ENCODE data around the gene ARHGEF25. TPM values are rescaled to one million over a fixed set of nuclear protein-coding genes. Genes with fewer than 3 reads are reported as not detected.

The ARHGEF25 gene
- total RNA-seq, 1 donor from 2014 or later = 16.3 TPM

DNA sequence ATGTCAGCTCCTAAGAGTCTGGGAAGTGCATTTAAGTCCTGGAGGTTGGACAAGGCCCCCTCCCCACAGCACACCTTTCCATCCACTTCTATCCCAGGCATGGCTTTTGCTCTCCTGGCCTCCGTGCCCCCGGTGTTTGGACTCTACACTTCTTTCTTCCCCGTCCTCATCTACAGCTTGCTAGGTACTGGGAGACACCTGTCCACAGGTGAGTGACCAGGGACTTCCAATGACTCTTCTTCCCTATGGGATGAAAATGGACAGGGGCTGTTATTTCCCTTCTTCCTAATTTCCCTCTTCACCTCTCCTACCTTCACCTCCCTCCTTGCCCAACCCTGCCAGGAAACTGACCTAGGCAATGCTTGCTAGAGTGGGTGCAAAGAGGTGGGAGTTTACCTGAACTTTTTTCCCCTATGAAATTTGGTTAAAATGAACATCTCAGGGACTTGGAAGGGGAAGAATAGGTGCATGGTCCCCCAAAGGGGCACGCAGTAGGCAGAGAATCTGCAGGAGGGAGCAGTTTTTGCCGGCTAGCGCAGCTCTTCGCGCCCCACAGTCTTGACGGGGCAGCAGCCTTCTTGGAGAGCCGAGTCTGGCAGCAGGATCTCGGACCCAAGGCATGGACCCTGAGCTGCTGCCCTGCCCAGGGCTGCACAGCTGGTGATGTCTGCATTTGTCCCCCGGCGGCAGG, 9.2 kb downstream of the ARHGEF25 start:
- intact Hi-C loops (cut with DNase I) = loop anchor here (5.0 kb wide), 1 partner anchor 38 kb away; no protein-coding TSS in a partner anchor
- Histone ChIP-seq H3K4me1 (peaks cover 19% of the 10 kb centered on the region), H3K4me3 (no peak overlapping the region), H3K27ac (no peak overlapping the region), H3K9me3 (no peaks in the 10 kb centered on the region), H3K36me3 (no peaks in the 10 kb centered on the region), H3K27me3 (peaks cover 73% of the 10 kb centered on the region)
- no peak for TF ChIP-seq CTCF (IDR thresholded peaks at IDR 0.05)
- DNase-seq (no peak), ATAC-seq (no peak)

- Histone ChIP-seq H3K27ac (no peak overlapping the region), H3K9me3 (no peaks in the 10 kb centered on the region), H3K36me3 (no peaks in the 10 kb centered on the region), H3K4me1 (peaks cover 19% of the 10 kb centered on the region), H3K27me3 (peaks cover 79% of the 10 kb centered on the region), H3K4me3 (peak overlapping the region; percentile 34)
- no peak for TF ChIP-seq CTCF (IDR thresholded peaks at IDR 0.05)
- peak; percentile 12 for ATAC-seq
- intact Hi-C loops (cut with DNase I) = loop anchor here (5.0 kb wide), 1 partner anchor 39 kb away; no protein-coding TSS in a partner anchor
- DNase-seq = no peak
These were observed 9.8 kb downstream of the ARHGEF25 start for GRCh38 chr12:57620936-57621496.

DNA sequence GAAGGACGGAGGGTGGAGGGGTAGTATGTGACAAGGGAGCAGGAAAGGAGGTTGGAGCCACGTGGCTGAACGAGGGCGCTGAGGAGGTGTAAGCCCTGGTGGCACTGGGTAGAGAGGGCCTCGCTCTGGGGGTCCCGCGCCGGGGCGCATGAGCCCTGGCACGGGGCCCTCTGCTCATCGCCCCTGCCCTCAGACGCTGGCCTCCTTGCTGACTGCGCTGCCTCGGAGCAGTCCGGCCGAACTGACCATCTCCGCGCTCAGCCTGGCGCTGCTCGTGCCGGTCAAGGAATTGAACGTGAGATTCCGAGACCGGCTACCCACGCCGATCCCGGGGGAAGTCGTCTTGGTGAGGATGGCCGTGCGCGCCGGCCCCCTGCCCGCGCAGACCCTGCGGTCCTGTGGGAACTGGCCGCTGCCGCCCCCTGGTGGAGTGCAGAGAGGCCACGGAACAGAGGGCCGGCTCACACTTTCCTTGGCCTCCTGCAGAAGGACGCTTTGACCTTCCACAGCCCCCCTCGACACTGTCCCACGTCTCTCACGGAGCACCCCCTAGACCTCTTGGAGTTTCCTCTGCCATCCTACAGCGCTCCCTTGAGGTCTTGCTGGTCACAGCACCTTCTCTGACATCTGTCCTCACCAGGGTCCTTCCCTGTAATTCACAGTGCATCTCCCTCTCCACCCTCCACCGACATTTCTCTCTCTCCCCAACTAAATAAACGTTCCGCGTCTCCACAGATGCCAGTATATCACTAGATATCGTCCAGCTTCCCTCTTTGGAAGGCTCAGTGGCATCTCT, 10.5 kb downstream of the ARHGEF25 start:
- H3K36me3 ChIP-seq = no peaks in the 10 kb centered on the region
- no peak overlapping the region for H3K27ac ChIP-seq
- H3K9me3 ChIP-seq = no peaks in the 10 kb centered on the region
- peaks cover 86% of the 10 kb centered on the region for H3K27me3 ChIP-seq
- H3K4me1 ChIP-seq = peaks cover 19% of the 10 kb centered on the region
- ATAC-seq (peak; percentile 77), DNase-seq (peak; percentile 81)
- peak overlapping the region; percentile 34 for H3K4me3 ChIP-seq
- TF ChIP-seq CTCF (IDR thresholded peaks at IDR 0.05) = peak; percentile 90
- intact Hi-C loops (cut with DNase I) = loop anchor here (5.0 kb wide), 1 partner anchor 39 kb away; no protein-coding TSS in a partner anchor

- no peak for ATAC-seq
- DNase-seq = no peak
- H3K4me3 ChIP-seq = no peak overlapping the region
- no peaks in the 10 kb centered on the region for H3K36me3 ChIP-seq
- no peak for TF ChIP-seq CTCF (IDR thresholded peaks at IDR 0.05)
- no peak overlapping the region for H3K27ac ChIP-seq
- H3K27me3 ChIP-seq = peaks cover 89% of the 10 kb centered on the region
- peaks cover 22% of the 10 kb centered on the region for H3K4me1 ChIP-seq
- intact Hi-C loops (cut with DNase I) = loop anchor here (5.0 kb wide), 1 partner anchor 40 kb away; no protein-coding TSS in a partner anchor
- H3K9me3 ChIP-seq = no peaks in the 10 kb centered on the region
These were observed 11.3 kb downstream of the ARHGEF25 start for GRCh38 chr12:57622293-57623245.

- H3K27me3 ChIP-seq = peaks cover 93% of the 10 kb centered on the region
- H3K36me3 ChIP-seq = no peaks in the 10 kb centered on the region
- H3K4me3 ChIP-seq = no peak overlapping the region
- no peak for TF ChIP-seq CTCF (IDR thresholded peaks at IDR 0.05)
- DNase-seq = no peak
- no peaks in the 10 kb centered on the region for H3K9me3 ChIP-seq
- intact Hi-C loops (cut with DNase I) = loop anchor here (5.0 kb wide), 1 partner anchor 41 kb away; no protein-coding TSS in a partner anchor
- no peak for ATAC-seq
- no peak overlapping the region for H3K27ac ChIP-seq
- peaks cover 26% of the 10 kb centered on the region for H3K4me1 ChIP-seq
These were observed 12.2 kb downstream of the ARHGEF25 start for GRCh38 chr12:57623385-57623784.
